ENCODE data around the gene BCS1L. TPM values are rescaled to one million over a fixed set of nuclear protein-coding genes. Genes with fewer than 3 reads are reported as not detected.

BCS1L gene
- total and polyA plus RNA-seq, 2 of the 8 experiments (the other 6 are each of a cell fraction or from before 2014, with no cell fraction given), result 23.7 to 37.1 TPM

GRCh38 chr2:218621007-218621406 is 38.5 kb upstream of the BCS1L start:
- Histone ChIP-seq H3K27me3 (replicated peaks in 1 of 4; ENCODE audit: control insufficient read depth in 3 of 4, extremely low read depth in 1 of 4, insufficient read depth in 3 of 4, low read length in 3 of 4) (no peaks in the 10 kb centered on the region), H3K56ac (replicated peaks; ENCODE audit: insufficient read length, low read depth, low read length) (no peak overlapping the region), H4K20me1 (replicated peaks in 1 of 2; ENCODE audit: control insufficient read depth in 1 of 2, insufficient read depth in 2 of 2, low read length in 2 of 2) (no peaks in the 10 kb centered on the region), H3K4me3 (ENCODE audit: extremely low read depth in 1 of 4, insufficient read depth in 2 of 4, low read depth in 3 of 4, low read length in 4 of 4) (no peak overlapping the region), H3K79me1 (ENCODE audit: low read depth, low read length) (no peaks in the 10 kb centered on the region), H4K5ac (ENCODE audit: insufficient read length, low read depth, low read length) (no peak overlapping the region), H2AK5ac (ENCODE audit: low read depth, low read length) (no peak overlapping the region), H2BK20ac (ENCODE audit: low read length) (no peak overlapping the region), H3K79me2 (ENCODE audit: control insufficient read depth in 1 of 2, insufficient read depth in 2 of 2, low read length in 2 of 2) (no peaks in the 10 kb centered on the region), H4K8ac (ENCODE audit: extremely low read depth, insufficient read depth, low read length) (no peak overlapping the region), H3K9ac (replicated peaks in 1 of 4; ENCODE audit: extremely low read depth in 1 of 4, low read depth in 3 of 4, low read length in 3 of 4) (no peak overlapping the region), H2BK120ac (replicated peaks; ENCODE audit: low read depth, low read length) (no peak overlapping the region), H3K23ac (ENCODE audit: insufficient read length) (no peak overlapping the region), H3K9me3 (ENCODE audit: insufficient read depth in 2 of 2, low read depth in 1 of 2, low read length in 1 of 2) (no peaks in the 10 kb centered on the region), H3K14ac (ENCODE audit: insufficient read length) (no peak overlapping the region), H2AFZ (ENCODE audit: low read length) (no peak overlapping the region), H2BK15ac (ENCODE audit: low read length) (no peak overlapping the region), H3K4ac (replicated peaks; ENCODE audit: insufficient read length, low read depth, low read length) (no peak overlapping the region), H2BK12ac (ENCODE audit: low read depth, low read length) (no peak overlapping the region), H2BK5ac (ENCODE audit: low read depth, low read length) (no peak overlapping the region), H3K4me1 (replicated peaks in 1 of 4; ENCODE audit: control insufficient read depth in 3 of 4, insufficient read depth in 4 of 4, low read length in 3 of 4) (no peaks in the 10 kb centered on the region; a peak in 1 of 7 replicates), H3K36me3 (ENCODE audit: control insufficient read depth in 2 of 4, insufficient read depth in 4 of 4, low read length in 3 of 4) (no peaks in the 10 kb centered on the region), H3K27ac (ENCODE audit: low read depth, low read length) (no peak overlapping the region), H4K91ac (replicated peaks; ENCODE audit: insufficient read length, low read length) (no peak overlapping the region), H3K18ac (ENCODE audit: extremely low read depth, low read length) (no peak overlapping the region), H3K23me2 (ENCODE audit: low read depth, low read length) (no peaks in the 10 kb centered on the region), H3K4me2 (ENCODE audit: insufficient read depth in 1 of 2, low read depth in 2 of 2, low read length in 2 of 2) (no peak overlapping the region)
- no peak for FAIRE-seq
- no peak for DNase-seq (ENCODE audit: low read depth in 1 of 2, low spot score in 2 of 2)
- CTCF ChIA-PET (ENCODE audit: partially characterized antibody), result interaction anchor here (0.9 to 1.2 kb wide), 3 partner anchors 9 to 38 kb away, joined by 3 to 6 read pairs (median 3); partner anchors contain the start of genes BCS1L and ZNF142
- TF ChIP-seq CTCF (IDR thresholded peaks at IDR 0.05; ENCODE audit: control extremely low read depth in 1 of 3, insufficient read depth in 1 of 3, low read depth in 1 of 3, low read length in 3 of 3) (no peak), USF2 (IDR thresholded peaks at IDR 0.05; ENCODE audit: low read length) (no peak), CHD1 (IDR thresholded peaks at IDR 0.05; ENCODE audit: low read depth, low read length) (no peak)
- 76% methylated on average over 7 of the region's 7 CpGs; no CpG with 5 or more reads in 1 of the 2 experiments for WGBS, 2 experiments (ENCODE audit: extremely low coverage in 1 of 2, insufficient coverage in 1 of 2, insufficient read length in 1 of 2, insufficient replicate concordance in 2 of 2, low coverage in 1 of 2, low lambda C conversion rate in 2 of 2, missing lambda C conversion rate in 1 of 2)
- POLR2A ChIA-PET (ENCODE audit: partially characterized antibody), result interaction anchor here (0.8 kb wide), 1 partner anchor 17 kb away, joined by 5 read pairs; no protein-coding TSS in a partner anchor
